OCI-LY7 (cell line): ENCODE data around the gene APLP1.

Experiments used
- CTCF ChIP-seq: fragments of 200-600 bp; sonication (generic); conservative IDR thresholded peaks from 2 replicates; pipeline ENCODE4 v1.5.1; 2014; ENCODE audit warnings: mild to moderate bottlenecking, antibody characterized with exemption, low read length, moderate library complexity, mixed read lengths
- EZH2phosphoT487 ChIP-seq: fragments of 200-600 bp; sonication (generic); IDR thresholded peaks from 2 replicates; pipeline ENCODE4 v1.6.1; 2018; ENCODE audit warnings: low read depth, borderline replicate concordance, mild to moderate bottlenecking, mixed run types, antibody characterized with exemption, low read length, moderate library complexity, mixed read lengths

DNA sequence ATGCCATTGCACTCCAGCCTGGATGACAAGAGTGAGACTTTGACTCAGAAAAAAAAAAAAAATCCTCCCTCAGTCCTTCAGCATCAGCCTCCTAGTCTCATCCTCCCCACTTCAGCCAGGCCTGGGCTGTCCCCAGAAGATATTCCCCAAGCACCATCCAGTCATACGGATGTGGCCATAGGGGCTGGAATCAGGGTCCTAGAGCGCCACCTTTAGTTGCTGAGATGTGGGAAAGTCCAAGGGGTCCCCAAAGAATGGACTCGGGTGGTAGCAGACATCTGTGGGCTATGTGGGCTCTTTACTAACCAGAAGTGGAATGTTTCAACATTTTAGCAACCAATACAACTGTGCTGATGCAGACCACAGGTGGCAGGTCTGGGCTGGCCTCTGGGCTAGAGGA lies 42.8 kb downstream of the APLP1 start:
- TF ChIP-seq EZH2phosphoT487, result no peak
- TF ChIP-seq CTCF, result peak; percentile 65
